GM18858 (cell line): ENCODE results near the gene TTLL9.

Source experiments
- ATAC-seq: cut with Tn5 transposase; IDR thresholded peaks from one replicate; pipeline ENCODE4 v1.9.1; 2021; ENCODE audit not compliant: unreplicated experiment

The TTLL9 gene

DNA sequence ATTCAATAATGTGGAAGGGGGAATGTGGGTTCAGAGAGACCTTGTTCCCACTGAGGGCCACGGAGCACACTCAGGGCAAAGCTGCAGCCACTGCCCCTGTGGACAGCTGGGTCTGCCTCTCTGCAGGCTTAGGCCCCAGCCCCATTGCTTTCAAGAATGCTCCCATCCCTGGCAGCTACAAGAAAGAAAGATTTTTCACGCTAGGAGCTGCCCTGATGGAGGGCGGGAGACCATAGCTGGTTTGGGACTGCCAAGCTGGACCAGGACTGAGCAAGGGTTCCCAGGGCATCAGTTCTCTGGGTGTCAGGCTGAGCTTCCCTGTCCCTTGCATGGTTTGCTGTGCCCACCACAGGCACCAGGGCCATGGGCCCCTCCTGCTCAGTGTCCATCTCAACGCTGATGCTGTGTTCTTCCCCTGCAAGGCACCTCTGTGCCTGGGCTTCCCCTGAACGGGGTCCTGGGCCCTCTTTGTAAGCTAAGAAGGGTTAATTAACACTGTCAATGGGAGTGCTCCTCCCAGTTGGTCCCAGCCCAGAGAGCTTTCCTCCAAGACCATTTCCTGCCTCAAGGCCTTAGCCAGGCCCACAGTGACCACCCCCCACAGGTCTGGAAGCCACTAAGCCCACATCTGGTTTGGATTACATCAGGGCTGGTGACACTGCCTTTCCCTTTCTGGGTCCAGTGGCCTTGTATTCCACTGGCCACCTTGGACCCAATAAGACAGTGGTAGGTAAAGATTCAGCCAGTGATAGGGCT is 33.4 kb upstream of the TTLL9 start:
- no peak for ATAC-seq

DNA sequence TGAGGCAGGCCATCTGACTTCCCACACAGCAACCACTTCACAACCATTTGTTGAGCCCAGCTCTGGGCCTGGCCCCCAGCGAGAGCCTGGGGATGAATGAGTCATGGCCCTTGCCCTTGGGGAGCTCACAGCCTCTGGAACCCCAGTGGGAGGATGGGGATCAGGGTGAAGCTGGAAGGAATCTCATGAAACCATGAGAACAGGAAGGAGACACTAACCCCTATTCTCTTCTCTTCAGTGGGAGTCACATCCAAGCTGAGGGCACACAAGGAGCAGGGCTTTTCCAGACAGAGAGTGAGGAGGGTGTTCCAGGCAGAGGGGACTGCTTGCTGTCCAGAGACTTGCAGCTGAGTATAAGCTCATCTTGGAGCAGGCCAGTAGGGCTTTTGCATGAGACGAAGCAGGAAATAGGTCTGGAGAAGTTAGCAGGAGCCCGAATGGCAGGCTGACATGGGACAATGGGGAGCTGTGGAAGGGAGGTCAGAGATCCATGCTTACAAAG is 32.5 kb upstream of the TTLL9 start:
- ATAC-seq: no peak

DNA sequence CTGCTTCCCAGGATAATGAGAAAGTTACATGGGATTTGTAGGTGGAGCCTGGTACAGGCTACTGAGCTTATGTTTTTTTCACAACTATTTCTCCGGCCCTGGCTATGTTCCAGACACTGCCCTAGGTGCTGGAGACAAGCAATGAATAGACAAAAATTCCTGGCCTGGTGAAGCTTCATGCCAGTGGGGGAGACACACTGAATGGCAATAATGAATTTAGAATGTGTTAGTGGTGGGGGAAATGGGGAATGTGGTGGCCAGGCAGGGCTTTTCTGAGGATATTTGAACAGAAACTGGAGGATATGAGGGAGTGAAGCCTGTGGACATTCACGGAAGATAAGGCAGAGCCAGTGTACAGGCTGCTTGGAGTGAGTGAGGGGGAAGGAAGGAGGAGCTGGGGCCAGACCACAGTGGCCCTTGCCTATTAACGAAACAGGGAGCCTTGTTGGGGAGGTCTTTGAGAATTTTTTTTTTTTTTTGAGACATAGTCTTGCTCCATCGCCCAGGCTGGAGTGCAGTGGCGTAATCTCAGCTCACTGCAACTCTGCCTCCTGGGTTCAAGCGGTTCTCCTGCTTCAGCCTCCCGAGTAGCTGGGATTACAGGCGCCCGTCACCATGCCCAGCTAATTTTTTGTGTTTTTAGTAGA is 31.7 kb upstream of the TTLL9 start:
- no peak for ATAC-seq

DNA sequence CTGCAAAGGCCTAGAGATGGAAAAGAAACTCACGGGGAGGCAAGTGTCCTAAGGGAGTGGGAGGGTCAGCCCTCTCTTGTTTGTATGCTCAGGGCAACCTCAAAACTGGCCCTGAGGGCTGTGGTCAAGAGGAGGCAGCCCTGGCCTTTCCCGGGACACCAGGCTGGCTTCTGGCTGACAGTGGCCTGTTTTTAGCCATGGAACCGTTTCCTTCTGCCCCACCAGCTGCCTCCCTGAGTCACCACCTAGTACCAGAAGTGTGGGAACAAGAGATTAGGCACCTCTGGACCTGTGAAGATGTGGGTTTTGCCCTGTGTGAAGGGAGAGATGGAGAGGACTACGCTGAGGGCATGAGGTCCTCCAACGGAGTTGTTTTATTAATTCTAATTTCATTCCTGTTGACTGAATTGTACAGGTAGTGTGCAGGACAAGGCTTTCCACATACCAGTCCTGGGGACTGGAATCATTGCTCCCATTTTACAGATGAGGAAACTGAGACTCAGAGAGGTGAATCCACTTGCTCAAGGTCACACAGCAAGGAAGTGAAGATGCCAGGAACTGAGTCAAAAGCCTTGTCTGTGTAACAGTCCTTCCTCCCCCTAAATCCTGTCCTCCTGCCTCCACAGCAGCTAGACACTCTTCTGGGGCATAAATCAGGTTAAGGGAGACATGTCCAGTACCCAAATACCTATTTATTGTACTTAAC is 30.5 kb upstream of the TTLL9 start:
- no peak for ATAC-seq

DNA sequence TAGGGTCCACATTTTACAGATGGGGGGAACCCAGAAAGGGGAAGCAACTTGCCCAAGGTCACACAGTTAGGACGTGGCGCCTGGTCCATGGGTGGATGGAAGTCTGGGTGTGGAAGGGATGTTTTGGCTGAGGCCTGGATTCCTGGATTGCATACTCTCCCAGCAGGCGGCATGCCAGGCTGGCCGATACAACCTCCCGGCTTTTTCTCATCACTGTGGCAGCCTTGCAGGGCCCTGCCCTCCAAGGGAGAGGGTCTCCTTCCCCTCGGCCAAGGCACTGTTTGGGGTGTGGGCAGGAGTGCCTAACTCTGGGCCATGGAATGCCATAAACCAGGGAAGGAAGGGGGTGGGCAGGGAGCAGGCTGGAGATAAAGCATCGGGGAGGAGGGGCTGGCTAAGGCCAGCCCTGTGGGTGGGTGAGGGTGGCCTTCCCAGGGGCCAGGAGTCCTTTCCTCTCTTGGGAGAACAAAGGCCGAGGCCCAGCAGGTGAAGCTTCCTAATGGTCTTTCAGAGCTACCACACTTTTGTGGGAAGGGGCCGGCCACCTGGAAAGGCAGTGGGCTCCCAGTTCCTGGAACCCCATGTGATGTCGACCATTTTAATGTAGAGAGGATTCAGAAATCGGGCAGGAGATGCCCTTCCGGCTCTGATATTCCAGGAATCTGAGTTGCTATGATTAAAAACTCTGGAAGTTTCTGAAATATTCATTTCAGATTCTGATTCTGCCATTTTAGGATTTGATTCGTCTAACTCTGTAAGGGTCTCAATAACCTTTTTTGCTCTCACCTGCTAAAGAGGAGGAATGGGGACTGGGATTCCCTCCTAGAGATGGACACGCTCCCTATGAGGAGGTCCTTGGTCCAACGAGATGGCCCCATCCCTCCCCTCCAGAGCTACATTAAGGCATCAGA is 29.3 kb upstream of the TTLL9 start:
- ATAC-seq: no peak

DNA sequence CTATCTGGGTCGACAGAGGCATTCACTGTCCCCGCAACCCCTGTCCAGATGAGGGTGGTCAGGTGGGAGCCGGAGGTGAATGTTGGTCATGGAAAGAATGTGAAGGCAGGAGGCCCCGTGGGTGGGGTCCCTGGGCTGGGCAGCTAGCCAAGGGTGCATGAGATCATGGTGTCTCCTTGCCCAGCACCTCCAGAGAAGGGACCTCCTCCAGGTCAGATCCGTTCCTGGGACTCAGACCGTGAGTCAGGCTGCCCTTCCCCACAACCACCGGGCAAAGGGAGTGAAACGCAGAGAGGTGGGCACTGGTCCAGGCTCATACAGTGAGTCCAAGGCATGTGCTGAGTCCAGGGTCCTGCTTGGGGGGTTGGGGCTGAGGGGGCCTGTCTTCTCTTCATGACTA is 28.5 kb upstream of the TTLL9 start:
- ATAC-seq: no peak

DNA sequence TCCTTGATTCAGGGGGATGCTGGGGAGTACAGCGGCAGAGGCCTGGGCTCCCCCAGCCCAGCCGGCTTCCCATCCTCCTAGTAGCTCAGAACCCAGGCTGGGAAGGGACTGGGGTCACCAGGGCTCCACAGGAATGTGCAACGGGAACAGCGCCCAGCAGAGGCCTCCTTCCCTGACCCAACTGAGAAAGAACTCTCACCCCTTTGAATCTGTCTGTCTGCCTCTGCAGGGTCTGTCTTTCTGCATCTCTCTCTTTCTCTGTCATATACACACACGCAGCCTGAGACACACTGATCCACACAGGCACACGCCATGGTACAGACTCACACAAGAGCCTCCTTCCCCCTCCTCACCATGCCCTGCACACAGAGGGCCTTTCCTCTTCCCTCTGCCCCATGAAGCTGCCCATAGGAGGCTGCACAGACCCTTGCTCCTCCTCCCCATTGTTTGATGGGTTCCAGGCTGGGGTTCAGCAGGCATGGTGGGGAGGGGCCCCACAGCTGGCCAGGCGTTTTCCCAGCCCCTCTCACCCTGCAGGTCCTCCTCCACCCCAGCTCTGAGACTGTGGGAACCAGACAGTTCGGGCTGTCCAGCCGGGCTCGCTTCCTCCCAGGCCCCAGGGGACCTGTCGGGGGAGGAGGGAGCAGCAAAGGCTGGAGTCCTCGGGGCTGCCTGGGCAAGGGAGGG is 27.8 kb upstream of the TTLL9 start:
- ATAC-seq: no peak

DNA sequence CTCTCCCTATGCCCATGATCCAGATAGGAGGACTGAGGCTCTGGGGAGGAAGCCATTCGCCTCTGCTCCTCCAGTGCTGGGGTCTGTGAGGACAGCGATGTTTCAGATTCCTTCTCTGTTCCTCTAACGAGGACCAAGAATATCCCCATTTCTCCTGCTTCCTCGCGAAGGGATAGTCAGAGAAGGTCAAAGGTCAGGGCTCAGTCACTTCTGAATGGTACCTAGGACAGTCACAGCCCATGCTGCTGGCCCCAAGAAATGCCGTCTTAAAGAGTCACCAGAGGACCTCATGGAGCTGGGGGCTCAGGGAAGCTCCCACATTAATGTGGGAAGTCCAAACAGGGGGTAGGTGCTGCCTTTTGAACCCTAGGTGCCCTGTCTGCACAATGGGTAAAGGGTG is 27.1 kb upstream of the TTLL9 start:
- ATAC-seq: no peak

DNA sequence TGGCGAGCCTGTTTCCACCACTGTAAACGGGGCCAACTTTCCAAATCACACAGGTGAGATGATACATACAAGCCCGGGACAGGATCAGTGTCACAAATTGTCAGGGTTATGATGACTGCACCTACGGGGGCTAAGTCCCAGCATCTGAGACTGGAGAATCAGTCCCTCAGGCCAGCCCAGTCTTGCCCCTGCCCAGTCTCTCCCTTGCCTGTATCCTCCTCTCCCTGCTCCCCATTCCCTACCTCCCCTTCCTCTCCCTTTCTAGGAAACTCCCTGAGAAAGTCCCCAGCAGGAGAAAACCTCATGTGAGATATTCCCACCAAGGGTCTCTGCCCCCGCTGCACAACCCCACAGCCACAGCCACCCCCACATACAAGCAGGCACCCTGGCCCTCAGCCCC is 26.6 kb upstream of the TTLL9 start:
- no peak for ATAC-seq

DNA sequence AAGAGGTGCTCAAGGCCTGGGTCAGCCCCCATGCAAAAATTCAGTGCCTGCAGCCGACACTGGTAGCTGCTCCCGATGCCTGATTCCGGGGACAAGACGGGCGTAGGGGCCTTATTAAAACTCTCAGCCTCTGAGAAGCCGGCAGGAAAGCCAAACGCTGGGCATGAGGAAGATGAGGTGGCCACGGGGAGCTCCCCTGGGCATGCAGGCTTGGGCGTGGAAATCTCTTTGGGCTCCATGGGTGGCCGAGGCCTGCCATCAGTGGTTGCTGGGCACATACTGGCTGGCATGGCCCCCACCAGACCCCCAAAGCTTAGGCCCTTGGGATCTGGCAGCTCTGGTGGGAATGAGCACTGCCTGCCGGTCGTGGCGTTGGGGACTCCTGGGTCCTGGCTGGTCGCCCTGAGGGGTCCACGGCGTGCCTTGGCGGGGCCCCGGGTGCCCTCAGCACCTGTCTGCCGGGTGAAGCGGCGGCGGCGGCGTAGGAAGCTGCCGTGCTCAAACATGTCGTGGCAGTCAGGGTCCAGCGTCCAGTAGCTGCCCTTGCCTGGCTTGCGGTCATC is 25.6 kb upstream of the TTLL9 start:
- no peak for ATAC-seq

DNA sequence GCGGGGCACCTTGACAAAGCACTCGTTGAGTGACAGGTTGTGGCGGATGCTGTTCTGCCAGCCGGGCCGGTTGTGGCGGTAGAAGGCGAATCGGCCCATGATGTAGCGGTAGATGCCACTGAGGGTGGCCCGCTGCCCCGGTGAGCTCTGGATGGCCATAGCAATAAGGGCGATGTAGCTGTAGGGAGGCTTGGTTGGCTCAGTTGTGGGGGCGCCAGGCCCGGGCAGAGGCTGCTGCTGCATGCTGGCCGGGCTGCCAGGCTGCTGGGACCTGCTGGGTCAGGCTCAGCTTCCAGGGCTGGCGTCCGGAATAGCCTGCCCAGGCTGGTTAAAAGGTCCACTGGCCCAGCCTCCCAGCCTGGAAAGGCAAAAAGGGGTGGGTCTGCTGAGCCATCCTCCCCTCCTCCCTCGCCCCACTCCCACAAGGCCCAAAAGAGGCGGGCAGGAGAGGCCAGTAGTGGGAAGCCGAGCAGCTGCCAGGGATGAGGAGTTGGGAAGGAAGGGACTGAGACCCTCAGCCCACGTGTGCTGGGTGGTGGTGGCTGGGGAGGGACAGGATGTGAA is 25.1 kb upstream of the TTLL9 start, which contains the start of gene FOXS1:
Gene FOXS1, minus strand, starts transcription at position 305 of the 564 bp plus-strand sequence. Its CDS starts 62 bp downstream, at position 243.
- ATAC-seq: no peak

DNA sequence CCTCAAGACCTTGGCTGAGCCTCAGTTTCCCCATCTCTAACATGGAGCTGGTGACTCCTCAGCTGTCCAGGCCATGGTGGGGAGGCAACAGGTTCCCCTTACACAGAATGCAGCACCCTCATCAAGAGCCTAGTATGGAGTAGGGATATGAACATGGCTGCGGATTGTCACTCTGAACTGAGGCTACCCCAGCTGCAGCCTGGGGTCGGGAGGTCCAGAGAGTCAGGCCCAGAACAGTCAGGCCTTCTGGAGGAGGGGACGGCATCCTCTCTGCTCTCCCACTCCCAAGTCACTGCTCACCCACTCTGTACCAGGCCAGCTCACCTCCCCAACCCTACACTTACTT is 23.7 kb upstream of the TTLL9 start:
- no peak for ATAC-seq

DNA sequence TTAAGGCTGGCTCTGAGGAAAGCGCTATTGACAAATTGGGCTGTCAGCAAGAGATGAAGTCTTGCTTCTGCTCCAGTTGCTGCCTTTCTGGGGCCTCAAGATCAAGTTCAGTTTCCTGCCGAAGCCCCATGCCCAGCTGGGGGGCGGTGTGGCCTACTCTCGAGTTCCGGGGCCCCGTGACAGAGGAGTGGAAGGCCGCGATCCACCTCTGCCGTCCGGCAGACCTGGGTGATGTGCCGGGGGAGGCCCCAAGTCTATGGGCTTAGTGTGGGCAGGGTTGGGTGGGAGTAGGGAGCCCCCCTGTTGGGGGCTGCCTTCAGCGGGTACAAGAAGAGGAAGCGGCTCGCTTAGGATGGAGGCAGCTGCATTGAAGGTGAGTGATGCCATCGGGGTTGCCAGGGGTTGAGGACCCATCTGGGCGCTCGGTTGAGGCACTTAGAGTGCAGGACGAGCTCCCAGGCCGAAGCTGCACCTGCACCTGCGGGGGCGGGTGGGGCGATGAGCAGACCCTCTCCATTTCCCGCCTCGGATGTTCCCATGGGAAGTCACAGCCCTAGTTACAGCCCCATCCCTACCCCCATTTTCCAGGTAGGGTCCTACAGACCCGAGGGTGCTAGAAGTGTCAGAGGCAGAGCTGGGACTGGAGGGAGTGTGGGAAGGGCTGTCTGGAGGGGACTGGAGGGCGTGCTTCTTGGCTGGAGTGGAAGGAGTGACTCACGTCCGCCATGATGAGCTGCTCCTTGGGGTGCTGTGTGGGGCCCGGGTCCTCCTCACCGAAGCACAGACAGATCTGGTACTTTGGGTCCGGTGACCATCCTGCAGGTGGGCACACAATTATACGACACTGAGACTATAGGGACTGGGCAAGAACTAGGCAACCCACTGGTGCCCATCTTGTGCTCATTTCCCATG is 22.1 kb upstream of the TTLL9 start:
- ATAC-seq: no peak

DNA sequence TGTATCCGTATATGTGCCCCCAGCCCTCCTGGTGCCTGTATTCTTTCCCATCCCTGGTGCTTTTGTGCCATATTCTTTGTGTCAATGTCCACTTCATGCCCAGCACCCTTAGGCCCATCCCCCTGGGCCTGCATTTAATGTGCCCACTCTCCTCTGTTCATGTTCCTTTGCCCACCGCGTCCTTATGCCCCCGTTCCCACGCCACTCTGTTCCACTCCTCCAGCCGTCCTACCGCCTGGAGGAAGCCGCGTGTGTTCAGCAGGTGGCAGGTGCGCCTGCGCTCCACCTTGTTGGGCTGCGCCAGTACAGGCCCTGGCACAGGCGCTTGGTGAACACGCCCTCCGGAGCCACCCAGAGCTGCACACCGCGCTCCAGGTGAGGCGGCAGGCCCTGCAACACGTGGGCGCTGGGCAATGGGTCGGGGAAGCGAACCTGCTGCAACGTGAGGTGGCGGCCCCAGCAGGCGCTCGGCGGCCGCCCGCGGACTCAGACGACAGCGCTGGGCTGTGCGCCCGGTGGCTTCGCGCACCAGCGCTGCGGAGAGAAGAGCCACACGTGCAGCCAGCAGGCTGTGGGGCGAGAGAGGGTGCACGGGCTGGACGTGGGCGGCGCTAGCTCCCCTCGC is 21.0 kb upstream of the TTLL9 start:
- no peak for ATAC-seq

DNA sequence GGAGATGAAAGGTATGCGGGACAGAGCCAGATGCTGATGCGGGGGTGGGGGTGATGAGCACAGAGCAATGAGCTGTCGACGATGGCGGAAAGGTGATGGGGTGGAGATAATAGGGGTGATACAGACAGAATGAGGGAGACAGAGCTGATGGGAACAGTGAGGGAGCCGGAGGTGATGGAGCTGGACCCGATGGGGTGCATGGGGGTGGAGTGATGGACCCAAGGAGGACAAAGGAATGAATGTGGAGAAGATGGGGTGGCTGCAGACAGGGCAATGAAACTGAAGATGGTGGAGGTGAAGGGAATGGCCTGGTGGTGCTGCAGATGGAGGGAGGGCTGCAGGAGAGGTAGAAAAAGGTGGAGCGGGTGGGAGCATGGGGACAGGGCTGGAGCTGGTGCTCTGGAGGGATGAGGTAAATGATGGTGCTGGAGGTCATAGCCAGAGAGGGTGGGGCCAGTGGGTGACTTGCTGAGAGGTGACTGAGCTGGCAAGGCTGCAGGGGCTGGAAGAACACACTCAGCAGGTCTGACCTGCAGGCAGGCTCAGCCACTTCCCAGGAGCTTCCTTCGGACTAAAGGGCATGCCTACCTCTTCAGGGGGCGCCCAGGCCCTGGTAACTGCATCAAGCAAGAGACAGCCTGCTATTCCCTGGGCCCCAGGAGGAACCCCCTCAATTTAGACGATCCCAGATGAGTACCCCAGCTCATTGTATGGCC is 19.0 kb upstream of the TTLL9 start:
- no peak for ATAC-seq

DNA sequence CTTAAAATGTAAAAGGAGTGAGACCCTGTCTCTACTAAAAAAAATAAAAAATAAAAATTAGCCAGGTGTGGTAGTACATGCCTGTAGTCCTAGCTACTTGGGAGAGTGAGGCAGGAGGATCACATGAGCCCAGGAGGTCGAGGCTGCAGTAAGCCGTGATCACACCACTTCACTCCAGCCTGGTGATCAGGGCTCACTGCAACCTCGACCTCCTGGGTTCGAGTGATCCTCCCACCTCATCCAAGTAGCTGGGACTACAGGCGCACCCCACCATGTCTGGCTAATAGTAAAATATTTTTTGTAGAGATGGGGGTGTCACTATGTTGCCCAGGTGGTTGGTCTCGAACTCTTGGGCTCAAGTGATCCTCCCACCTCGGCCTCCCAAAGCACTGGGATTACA is 17.0 kb upstream of the TTLL9 start:
- ATAC-seq: no peak

DNA sequence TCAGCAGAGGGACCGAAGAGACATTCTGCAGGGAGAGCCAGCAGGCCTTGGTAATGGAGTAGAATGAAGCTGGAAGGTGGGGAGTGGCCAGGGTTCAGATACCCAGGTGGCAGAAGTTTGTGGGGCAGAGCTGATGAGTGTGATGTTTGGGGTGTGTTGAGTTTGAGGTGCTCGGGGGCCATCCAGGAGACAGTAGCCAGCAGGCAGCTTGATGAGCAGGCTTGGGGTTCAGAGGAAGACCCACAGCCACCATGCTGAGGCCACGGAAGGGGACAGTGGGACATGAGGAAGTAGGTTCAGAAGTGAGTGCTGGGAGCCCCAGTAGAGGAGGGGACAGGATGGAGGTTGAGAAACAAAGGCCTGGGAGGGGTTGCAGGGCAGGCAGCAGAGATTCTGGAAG is 13.9 kb upstream of the TTLL9 start:
- ATAC-seq: no peak
